HG02623 (cell line): Measurements from ENCODE around the gene DNM2.
A peak's percentile ranks its signal among the peaks of the same experiment; 100 is the strongest.
"Not testable (repeated sequence)": the region's sequence is repeated elsewhere in the genome, so short reads cannot be mapped to it uniquely, and the experiment has no call there.

Experiments
- ATAC-seq: cut with Tn5 transposase; IDR thresholded peaks from one replicate; pipeline ENCODE4 v1.9.1; 2021; ENCODE audit warnings: moderate library complexity; ENCODE audit not compliant: unreplicated experiment

DNM2 gene

GRCh38 chr19:10717356-10718204 lies at the start of gene DNM2:
DNM2 (plus strand) TSS chr19:10718079; CDS start chr19:10718243, 164 bp downstream.
- ATAC-seq = peak; percentile 84

- ATAC-seq = no peak
Observed at GRCh38 chr19:10669246-10669645, 48.6 kb upstream of the DNM2 start.

GRCh38 chr19:10670182-10670581 lies 47.7 kb upstream of the DNM2 start:
- no peak for ATAC-seq

- ATAC-seq = no peak
Observed at GRCh38 chr19:10670876-10671804, 46.7 kb upstream of the DNM2 start.

GRCh38 chr19:10671922-10672321 lies 46.0 kb upstream of the DNM2 start:
- ATAC-seq = not testable (repeated sequence)

- not testable (repeated sequence) for ATAC-seq
Observed at GRCh38 chr19:10675214-10675613, 42.7 kb upstream of the DNM2 start.

GRCh38 chr19:10677751-10678150 lies 40.1 kb upstream of the DNM2 start:
- ATAC-seq = no peak

GRCh38 chr19:10678813-10679212 lies 39.1 kb upstream of the DNM2 start:
- ATAC-seq = no peak

GRCh38 chr19:10679743-10680142 lies 38.1 kb upstream of the DNM2 start:
- ATAC-seq = no peak

GRCh38 chr19:10680545-10681135 lies 37.2 kb upstream of the DNM2 start:
- no peak for ATAC-seq

- ATAC-seq = no peak
Observed at GRCh38 chr19:10681658-10682057, 36.2 kb upstream of the DNM2 start.

- ATAC-seq = no peak
Observed at GRCh38 chr19:10682397-10683063, 35.3 kb upstream of the DNM2 start.

- ATAC-seq = no peak
Observed at GRCh38 chr19:10683064-10683426, 34.8 kb upstream of the DNM2 start.

- ATAC-seq = no peak
Observed at GRCh38 chr19:10683582-10683981, 34.3 kb upstream of the DNM2 start.

- ATAC-seq = no peak
Observed at GRCh38 chr19:10685210-10685609, 32.7 kb upstream of the DNM2 start.

- no peak for ATAC-seq
Observed at GRCh38 chr19:10686193-10686592, 31.7 kb upstream of the DNM2 start.

- no peak for ATAC-seq
Observed at GRCh38 chr19:10686661-10687517, 31.0 kb upstream of the DNM2 start.

GRCh38 chr19:10687518-10688288 lies 30.2 kb upstream of the DNM2 start:
- no peak for ATAC-seq
